HUES48 (cell line): Measurements from ENCODE around the gene MAGED1.

ENCODE experiments used
- H3K27ac ChIP-seq: one replicate; pipeline ENCODE4 v1.7.0; 2013; ENCODE audit warnings: low read depth, low read length, inconsistent platforms
- H3K27me3 ChIP-seq: 2 replicates; pipeline ENCODE4 v1.6.1; 2013; ENCODE audit warnings: mild to moderate bottlenecking, low read length; ENCODE audit not compliant: control insufficient read depth, insufficient read depth
- H3K36me3 ChIP-seq: 2 replicates; pipeline ENCODE4 v1.6.1; 2013; ENCODE audit warnings: low read length; ENCODE audit not compliant: control insufficient read depth, insufficient read depth
- H3K4me1 ChIP-seq: 2 replicates; pipeline ENCODE4 v1.6.1; 2013; ENCODE audit warnings: mild to moderate bottlenecking, low read length; ENCODE audit not compliant: control insufficient read depth, insufficient read depth
- H3K4me3 ChIP-seq: 2 replicates; pipeline ENCODE4 v1.5.1; 2013; ENCODE audit warnings: mild to moderate bottlenecking, low read depth, low read length
- H3K9ac ChIP-seq: 2 replicates; pipeline ENCODE4 v1.6.1; 2013; ENCODE audit warnings: mild to moderate bottlenecking, low read depth, low read length, moderate library complexity
- H3K9me3 ChIP-seq: 2 replicates; pipeline ENCODE4 v1.6.1; 2013; ENCODE audit warnings: low read length; ENCODE audit not compliant: control insufficient read depth, insufficient read depth

Gene MAGED1

GRCh38 chrX:51866210-51866609, 27.2 kb upstream of the MAGED1 start:
- Histone ChIP-seq H3K27ac (no peak overlapping the region), H3K4me3 (no peak overlapping the region), H3K36me3 (no peaks in the 10 kb centered on the region), H3K4me1 (no peaks in the 10 kb centered on the region), H3K9ac (no peak overlapping the region), H3K9me3 (no peaks in the 10 kb centered on the region), H3K27me3 (no peaks in the 10 kb centered on the region)

GRCh38 chrX:51867626-51868025, 25.8 kb upstream of the MAGED1 start:
- no peaks in the 10 kb centered on the region for H3K9me3 ChIP-seq
- H3K4me3 ChIP-seq = no peak overlapping the region
- no peaks in the 10 kb centered on the region for H3K27me3 ChIP-seq
- no peaks in the 10 kb centered on the region for H3K4me1 ChIP-seq
- no peaks in the 10 kb centered on the region for H3K36me3 ChIP-seq
- H3K9ac ChIP-seq = no peak overlapping the region
- H3K27ac ChIP-seq = no peak overlapping the region

- Histone ChIP-seq H3K9me3 (no peaks in the 10 kb centered on the region), H3K4me3 (no peak overlapping the region)
Measured at GRCh38 chrX:51870354-51870753, 23.1 kb upstream of the MAGED1 start.

GRCh38 chrX:51874123-51874522, 19.3 kb upstream of the MAGED1 start:
- H3K4me3 ChIP-seq = no peak overlapping the region
- H3K9ac ChIP-seq = no peak overlapping the region
- H3K27me3 ChIP-seq = no peaks in the 10 kb centered on the region
- H3K9me3 ChIP-seq = no peaks in the 10 kb centered on the region
- H3K36me3 ChIP-seq = no peaks in the 10 kb centered on the region
- no peak overlapping the region for H3K27ac ChIP-seq
- no peaks in the 10 kb centered on the region for H3K4me1 ChIP-seq

More at GRCh38 chrX:51870354-51870753, 23.1 kb upstream of the MAGED1 start:
- Histone ChIP-seq H3K36me3 (no peaks in the 10 kb centered on the region), H3K9ac (no peak overlapping the region), H3K27ac (no peak overlapping the region), H3K27me3 (no peaks in the 10 kb centered on the region), H3K4me1 (no peaks in the 10 kb centered on the region)

- Histone ChIP-seq H3K4me3 (no peak overlapping the region), H3K4me1 (no peaks in the 10 kb centered on the region), H3K27ac (no peak overlapping the region), H3K9ac (no peak overlapping the region), H3K9me3 (no peaks in the 10 kb centered on the region), H3K27me3 (no peaks in the 10 kb centered on the region), H3K36me3 (no peaks in the 10 kb centered on the region)
Measured at GRCh38 chrX:51876441-51876840, 17.0 kb upstream of the MAGED1 start.

GRCh38 chrX:51878056-51878455, 15.4 kb upstream of the MAGED1 start:
- H3K36me3 ChIP-seq = no peaks in the 10 kb centered on the region
- H3K4me3 ChIP-seq = no peak overlapping the region
- H3K9ac ChIP-seq = no peak overlapping the region
- H3K27me3 ChIP-seq = no peaks in the 10 kb centered on the region
- no peaks in the 10 kb centered on the region for H3K9me3 ChIP-seq
- no peaks in the 10 kb centered on the region for H3K4me1 ChIP-seq
- H3K27ac ChIP-seq = no peak overlapping the region

- no peaks in the 10 kb centered on the region; the same call in none of the 2 replicates for H3K36me3 ChIP-seq
- peaks cover 8% of the 10 kb centered on the region for H3K4me1 ChIP-seq
- no peak overlapping the region for H3K9ac ChIP-seq
- no peak overlapping the region for H3K4me3 ChIP-seq
- no peaks in the 10 kb centered on the region for H3K9me3 ChIP-seq
- no peak overlapping the region for H3K27ac ChIP-seq
- no peaks in the 10 kb centered on the region for H3K27me3 ChIP-seq
Measured at GRCh38 chrX:51889851-51890250, 3.6 kb upstream of the MAGED1 start.

GRCh38 chrX:51891245-51891644, 2.2 kb upstream of the MAGED1 start:
- Histone ChIP-seq H3K4me3 (no peak overlapping the region), H3K27me3 (no peaks in the 10 kb centered on the region), H3K27ac (no peak overlapping the region), H3K9ac (no peak overlapping the region), H3K36me3 (peaks cover 11% of the 10 kb centered on the region), H3K4me1 (peaks cover 12% of the 10 kb centered on the region), H3K9me3 (no peaks in the 10 kb centered on the region)

GRCh38 chrX:51891821-51892551, 1.4 kb upstream of the MAGED1 start:
- Histone ChIP-seq H3K9ac (no peak overlapping the region), H3K9me3 (no peaks in the 10 kb centered on the region), H3K4me3 (no peak overlapping the region)

GRCh38 chrX:51893931-51894696, 691 bp downstream of the MAGED1 start:
- Histone ChIP-seq H3K27ac (peak overlapping the region; percentile 77), H3K36me3 (peaks cover 40% of the 10 kb centered on the region), H3K4me1 (peaks cover 12% of the 10 kb centered on the region), H3K9ac (peak overlapping the region; percentile 81), H3K4me3 (peak overlapping the region; percentile 78), H3K27me3 (no peaks in the 10 kb centered on the region), H3K9me3 (no peaks in the 10 kb centered on the region)

More at GRCh38 chrX:51891821-51892551, 1.4 kb upstream of the MAGED1 start:
- Histone ChIP-seq H3K4me1 (peaks cover 12% of the 10 kb centered on the region), H3K36me3 (peaks cover 18% of the 10 kb centered on the region), H3K27ac (no peak overlapping the region), H3K27me3 (no peaks in the 10 kb centered on the region)

GRCh38 chrX:51894697-51895336, 1.4 kb downstream of the MAGED1 start:
- Histone ChIP-seq H3K27me3 (no peaks in the 10 kb centered on the region), H3K36me3 (peaks cover 47% of the 10 kb centered on the region), H3K27ac (no peak overlapping the region), H3K9ac (peak overlapping the region; percentile 81), H3K4me3 (peak overlapping the region; percentile 78), H3K9me3 (no peaks in the 10 kb centered on the region), H3K4me1 (peaks cover 12% of the 10 kb centered on the region)
